GM23338 (cell line): ENCODE measurements around the gene NHERF1. TPM values are rescaled to one million over a fixed set of nuclear protein-coding genes. Genes with fewer than 3 reads are reported as not detected.

Source experiments
- ATAC-seq: fragments of 200-7000 bp; cut with Tn5 transposase; 3 replicates; pipeline ENCODE4 v1.9.1; 2020
- DNase-seq: peaks from one replicate; pipeline ENCODE4 v3.0.0-alpha.2; 2015; ENCODE audit warnings: low spot score
- H2AFZ ChIP-seq: fragments of 200-600 bp; sonication (generic); 2 replicates; pipeline ENCODE4 v1.8.0; 2016; ENCODE audit warnings: antibody characterized with exemption, mild to moderate bottlenecking, moderate library complexity
- H3F3A ChIP-seq: fragments of 200-600 bp; sonication (generic); replicated peaks from 2 replicates; pipeline ENCODE4 v1.8.0; 2017; ENCODE audit warnings: antibody characterized with exemption, mixed run types, low read depth
- H3K27ac ChIP-seq: fragments of 200-600 bp; sonication (generic); 2 replicates; pipeline ENCODE4 v1.6.1; 2016; ENCODE audit warnings: low read depth
- H3K27me3 ChIP-seq: fragments of 200-600 bp; sonication (generic); 2 replicates; pipeline ENCODE4 v1.8.0; 2016; ENCODE audit warnings: mild to moderate bottlenecking, mixed run types, moderate library complexity; ENCODE audit not compliant: insufficient read depth
- H3K36me3 ChIP-seq: fragments of 200-600 bp; sonication (generic); 2 replicates; pipeline ENCODE4 v1.8.0; 2016; ENCODE audit warnings: mild to moderate bottlenecking; ENCODE audit not compliant: insufficient read depth
- H3K4me1 ChIP-seq: fragments of 200-600 bp; sonication (generic); 2 replicates; pipeline ENCODE4 v1.8.0; 2016; ENCODE audit warnings: mild to moderate bottlenecking, moderate library complexity; ENCODE audit not compliant: insufficient read depth
- H3K4me2 ChIP-seq: fragments of 200-600 bp; sonication (generic); 2 replicates; pipeline ENCODE4 v1.7.1; 2017; ENCODE audit warnings: mixed run types
- H3K4me3 ChIP-seq: fragments of 200-600 bp; sonication (generic); 2 replicates; pipeline ENCODE4 v1.6.1; 2016; ENCODE audit warnings: mixed run types
- H3K79me2 ChIP-seq: fragments of 200-600 bp; sonication (generic); replicated peaks from 2 replicates; pipeline ENCODE4 v1.8.0; 2017; ENCODE audit warnings: mild to moderate bottlenecking; ENCODE audit not compliant: insufficient read depth
- H3K9me2 ChIP-seq: fragments of 200-600 bp; sonication (generic); 2 replicates; pipeline ENCODE4 v1.8.0; 2017; ENCODE audit not compliant: insufficient read depth
- H4K20me1 ChIP-seq: fragments of 200-600 bp; sonication (generic); replicated peaks from 2 replicates; pipeline ENCODE4 v1.8.0; 2017; ENCODE audit warnings: mild to moderate bottlenecking; ENCODE audit not compliant: insufficient read depth
- H3K27ac Mint-ChIP-seq: 2 replicates; pipeline ENCODE4 v1.8.0; 2020; ENCODE audit warnings: inconsistent platforms, mild to moderate bottlenecking, moderate library complexity, mixed read lengths
- H3K27me3 Mint-ChIP-seq: 3 replicates; pipeline ENCODE4 v1.8.0; 2022; ENCODE audit warnings: low read depth, mild to moderate bottlenecking, moderate library complexity, mixed read lengths, inconsistent platforms; ENCODE audit not compliant: insufficient read depth, poor library complexity
- H3K36me3 Mint-ChIP-seq: 3 replicates; pipeline ENCODE4 v1.8.0; 2021; ENCODE audit warnings: low read depth, mild to moderate bottlenecking, inconsistent platforms, moderate library complexity, mixed read lengths
- H3K4me1 Mint-ChIP-seq: 3 replicates; pipeline ENCODE4 v1.8.0; 2020; ENCODE audit warnings: mild to moderate bottlenecking, inconsistent platforms, mixed read lengths
- H3K4me3 Mint-ChIP-seq: 3 replicates; pipeline ENCODE4 v1.8.0; 2021; ENCODE audit warnings: moderate library complexity, mild to moderate bottlenecking, inconsistent platforms, mixed read lengths
- H3K9me3 Mint-ChIP-seq: 3 replicates; pipeline ENCODE4 v1.8.0; 2020; ENCODE audit warnings: moderate library complexity, mild to moderate bottlenecking, inconsistent platforms, mixed read lengths
- CREB1 ChIP-seq: fragments of 250-450 bp; sonication (Bioruptor Pico); IDR thresholded peaks from 2 replicates; pipeline ENCODE4 v1.5.0; 2020; ENCODE audit warnings: low read depth, mild to moderate bottlenecking, moderate library complexity
- EZH2 ChIP-seq: fragments of 200-600 bp; sonication (generic); IDR thresholded peaks from one replicate; pipeline ENCODE4 v1.8.0; 2017; ENCODE audit warnings: antibody characterized with exemption, mild to moderate bottlenecking, low read depth; ENCODE audit not compliant: unreplicated experiment
- NANOG ChIP-seq: IDR thresholded peaks from 2 replicates; pipeline ENCODE4 v1.6.1; 2016; ENCODE audit warnings: antibody characterized with exemption, borderline replicate concordance
- STAT1 ChIP-seq: IDR thresholded peaks from one replicate; pipeline ENCODE4 v1.6.1; 2016; ENCODE audit warnings: antibody characterized with exemption; ENCODE audit not compliant: unreplicated experiment
- ZNF114 ChIP-seq: fragments of 250-450 bp; sonication (Bioruptor Pico); IDR thresholded peaks from 2 replicates; pipeline ENCODE4 v1.5.0; 2020; ENCODE audit warnings: mild to moderate bottlenecking, moderate library complexity
- ZNF331 ChIP-seq: fragments of 250-450 bp; sonication (Bioruptor Pico); IDR thresholded peaks from 2 replicates; pipeline ENCODE4 v1.5.0; 2020; ENCODE audit warnings: low read depth, mild to moderate bottlenecking, moderate library complexity
- polyA plus RNA-seq: library from polyadenylated mRNA; unstranded; fragments of >200 nt; fragmentation: Nextera tagmentation; extraction: Ambion mirVana; gene quantifications from 2 replicates; pipeline ENCODE4 v1.2.1, GENCODE V29; 2016
- total RNA-seq: library from RNA; depleted of rRNA; stranded (reverse); fragments of >200 nt; shearing (Covaris generic); gene quantifications from 2 replicates; pipeline ENCODE4 v1.2.3, GENCODE V29; 2014
- TF ChIP-seq, protein P1 (sequence below): fragments of 250-450 bp; sonication (Bioruptor Pico); IDR thresholded peaks from 2 replicates; pipeline ENCODE4 v1.5.0; 2020; ENCODE audit warnings: mild to moderate bottlenecking, moderate library complexity
- TF ChIP-seq, protein P2 (sequence below): IDR thresholded peaks from 2 replicates; pipeline ENCODE4 v1.6.1; 2016; ENCODE audit warnings: antibody characterized with exemption

The NHERF1 gene
- total and polyA plus RNA-seq, 2 experiments from 2014 or later, result 48.8 to 100 TPM

DNA sequence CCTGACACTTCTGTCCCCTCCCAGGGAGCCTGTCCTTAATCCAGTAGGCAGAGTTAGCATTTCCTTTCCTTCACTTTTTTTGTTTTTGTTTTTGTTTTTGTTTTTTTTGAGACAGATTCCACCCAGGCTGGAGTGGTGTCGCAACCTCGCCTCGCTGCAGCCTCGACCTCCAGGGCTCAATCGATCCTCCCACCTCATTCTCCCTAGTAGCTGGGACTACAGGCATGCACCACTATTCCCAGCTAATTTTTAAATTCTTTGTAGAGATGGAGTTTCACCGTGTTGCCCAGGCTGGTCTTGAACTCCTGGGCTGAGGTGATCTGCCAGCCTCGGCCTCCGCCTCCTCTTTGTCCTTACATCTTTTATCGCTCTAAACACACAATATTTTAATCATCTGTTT is 4.0 kb downstream of the NHERF1 start:
- Histone ChIP-seq H3K9me2 (no peaks in the 10 kb centered on the region), H3K4me3 (no peak overlapping the region), H3K79me2 (peaks cover 84% of the 10 kb centered on the region), H3F3A (peaks cover 6% of the 10 kb centered on the region; the same call in 1 of the 2 replicates), H3K27ac (no peak overlapping the region), H3K4me2 (no peak overlapping the region), H4K20me1 (peaks cover 62% of the 10 kb centered on the region), H3K4me1 (peaks cover 30% of the 10 kb centered on the region), H3K27me3 (no peaks in the 10 kb centered on the region), H2AFZ (no peak overlapping the region), H3K36me3 (no peaks in the 10 kb centered on the region)
- Mint-ChIP-seq H3K36me3 (peaks cover 16% of the 10 kb centered on the region), H3K4me1 (peaks cover 44% of the 10 kb centered on the region), H3K9me3 (no peaks in the 10 kb centered on the region), H3K4me3 (no peak overlapping the region), H3K27me3 (peaks cover 21% of the 10 kb centered on the region), H3K27ac (0 out of 2 replicates have a peak overlapping the region, but pooled peaks have one; percentile 37)
- DNase-seq, result no peak
- ATAC-seq, result no peak
- no peak for TF ChIP-seq STAT1

DNA sequence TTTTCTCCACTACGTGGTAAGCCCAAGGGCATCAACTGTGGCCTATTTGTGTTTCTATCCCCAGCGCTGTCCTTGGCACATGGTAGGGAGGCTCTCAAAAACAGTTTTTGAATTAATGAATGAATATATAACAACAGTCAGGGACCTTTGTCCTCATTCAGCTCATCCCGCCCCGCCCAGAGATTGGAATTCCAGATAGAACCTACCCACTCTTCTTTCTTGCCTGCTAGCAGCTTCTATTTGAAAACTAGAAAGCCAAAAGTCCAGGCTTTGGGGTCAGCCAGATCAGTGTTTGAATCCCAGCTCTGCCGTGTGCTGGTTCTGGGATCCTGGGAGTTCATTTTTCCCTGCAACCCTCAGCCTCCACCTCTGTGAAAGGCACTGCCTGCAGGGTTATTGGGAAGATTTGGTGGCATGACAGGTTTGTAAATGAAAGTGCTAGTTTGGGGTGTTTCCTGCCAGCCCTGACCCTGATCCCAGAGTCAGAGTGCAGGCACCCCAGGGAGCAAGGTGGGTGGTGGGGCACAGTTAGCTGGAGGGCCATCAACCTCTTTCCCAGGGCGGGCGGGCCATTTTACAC is 4.5 kb downstream of the NHERF1 start:
- no peaks in the 10 kb centered on the region for H3K27me3 ChIP-seq
- no peak overlapping the region for H3K4me3 ChIP-seq
- H3F3A ChIP-seq, result 0 out of 2 replicates have a peak, but pooled peaks cover under 1% of the 10 kb centered on the region
- H3K36me3 Mint-ChIP-seq, result peaks cover 16% of the 10 kb centered on the region
- H3K27me3 Mint-ChIP-seq, result peaks cover 18% of the 10 kb centered on the region
- H3K36me3 ChIP-seq, result no peaks in the 10 kb centered on the region
- no peak overlapping the region for H3K4me3 Mint-ChIP-seq
- no peak for DNase-seq
- H3K27ac Mint-ChIP-seq, result no peak overlapping the region
- H3K27ac ChIP-seq, result no peak overlapping the region
- H3K4me2 ChIP-seq, result no peak overlapping the region
- no peaks in the 10 kb centered on the region for H3K9me2 ChIP-seq
- H3K79me2 ChIP-seq, result peaks cover 84% of the 10 kb centered on the region
- no peak overlapping the region for H2AFZ ChIP-seq
- no peak for TF ChIP-seq NANOG
- TF ChIP-seq EZH2, result no peak
- peaks cover 30% of the 10 kb centered on the region for H3K4me1 ChIP-seq
- no peak for ATAC-seq
- H3K4me1 Mint-ChIP-seq, result peaks cover 44% of the 10 kb centered on the region
- H4K20me1 ChIP-seq, result peaks cover 67% of the 10 kb centered on the region
- no peaks in the 10 kb centered on the region for H3K9me3 Mint-ChIP-seq

DNA sequence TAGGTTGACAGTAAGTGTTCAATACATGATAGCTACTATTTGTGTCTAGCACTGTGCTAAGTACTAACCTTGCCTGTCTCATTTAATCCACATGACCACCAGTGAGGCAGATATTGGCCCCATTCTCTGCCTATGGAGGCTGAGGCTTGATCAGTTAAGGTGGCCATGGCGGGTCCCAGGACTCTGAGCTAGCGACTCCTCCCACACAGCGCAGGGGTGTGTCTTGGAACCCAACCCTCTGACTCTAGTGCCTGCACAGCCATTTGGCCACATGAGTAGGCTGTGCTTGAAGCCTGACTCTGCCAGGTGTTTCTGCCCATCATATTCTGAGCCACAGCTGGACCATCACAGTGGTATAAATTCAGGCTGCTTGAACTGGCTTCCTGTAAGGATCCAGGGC is 6.4 kb downstream of the NHERF1 start:
- H3F3A ChIP-seq, result no peaks in the 10 kb centered on the region
- H3K27ac ChIP-seq, result no peak overlapping the region
- no peak overlapping the region for H3K4me3 Mint-ChIP-seq
- H3K9me3 Mint-ChIP-seq, result no peaks in the 10 kb centered on the region
- peaks cover 16% of the 10 kb centered on the region; the same call in 2 of the 3 replicates for H3K36me3 Mint-ChIP-seq
- H3K27me3 ChIP-seq, result no peaks in the 10 kb centered on the region
- H3K4me1 ChIP-seq, result peaks cover 43% of the 10 kb centered on the region
- no peaks in the 10 kb centered on the region for H3K9me2 ChIP-seq
- H3K4me3 ChIP-seq, result no peak overlapping the region
- 0 out of 2 replicates have a peak overlapping the region, but pooled peaks have one; percentile 59 for H3K27ac Mint-ChIP-seq
- peaks cover 18% of the 10 kb centered on the region for H3K27me3 Mint-ChIP-seq
- ATAC-seq (no peak), DNase-seq (no peak)
- peaks cover 59% of the 10 kb centered on the region for H3K4me1 Mint-ChIP-seq
- no peaks in the 10 kb centered on the region for H3K36me3 ChIP-seq
- H3K4me2 ChIP-seq, result no peak overlapping the region
- H2AFZ ChIP-seq, result no peak overlapping the region
- H4K20me1 ChIP-seq, result peaks cover 67% of the 10 kb centered on the region
- H3K79me2 ChIP-seq, result peaks cover 92% of the 10 kb centered on the region
- TF ChIP-seq, protein P1, sequence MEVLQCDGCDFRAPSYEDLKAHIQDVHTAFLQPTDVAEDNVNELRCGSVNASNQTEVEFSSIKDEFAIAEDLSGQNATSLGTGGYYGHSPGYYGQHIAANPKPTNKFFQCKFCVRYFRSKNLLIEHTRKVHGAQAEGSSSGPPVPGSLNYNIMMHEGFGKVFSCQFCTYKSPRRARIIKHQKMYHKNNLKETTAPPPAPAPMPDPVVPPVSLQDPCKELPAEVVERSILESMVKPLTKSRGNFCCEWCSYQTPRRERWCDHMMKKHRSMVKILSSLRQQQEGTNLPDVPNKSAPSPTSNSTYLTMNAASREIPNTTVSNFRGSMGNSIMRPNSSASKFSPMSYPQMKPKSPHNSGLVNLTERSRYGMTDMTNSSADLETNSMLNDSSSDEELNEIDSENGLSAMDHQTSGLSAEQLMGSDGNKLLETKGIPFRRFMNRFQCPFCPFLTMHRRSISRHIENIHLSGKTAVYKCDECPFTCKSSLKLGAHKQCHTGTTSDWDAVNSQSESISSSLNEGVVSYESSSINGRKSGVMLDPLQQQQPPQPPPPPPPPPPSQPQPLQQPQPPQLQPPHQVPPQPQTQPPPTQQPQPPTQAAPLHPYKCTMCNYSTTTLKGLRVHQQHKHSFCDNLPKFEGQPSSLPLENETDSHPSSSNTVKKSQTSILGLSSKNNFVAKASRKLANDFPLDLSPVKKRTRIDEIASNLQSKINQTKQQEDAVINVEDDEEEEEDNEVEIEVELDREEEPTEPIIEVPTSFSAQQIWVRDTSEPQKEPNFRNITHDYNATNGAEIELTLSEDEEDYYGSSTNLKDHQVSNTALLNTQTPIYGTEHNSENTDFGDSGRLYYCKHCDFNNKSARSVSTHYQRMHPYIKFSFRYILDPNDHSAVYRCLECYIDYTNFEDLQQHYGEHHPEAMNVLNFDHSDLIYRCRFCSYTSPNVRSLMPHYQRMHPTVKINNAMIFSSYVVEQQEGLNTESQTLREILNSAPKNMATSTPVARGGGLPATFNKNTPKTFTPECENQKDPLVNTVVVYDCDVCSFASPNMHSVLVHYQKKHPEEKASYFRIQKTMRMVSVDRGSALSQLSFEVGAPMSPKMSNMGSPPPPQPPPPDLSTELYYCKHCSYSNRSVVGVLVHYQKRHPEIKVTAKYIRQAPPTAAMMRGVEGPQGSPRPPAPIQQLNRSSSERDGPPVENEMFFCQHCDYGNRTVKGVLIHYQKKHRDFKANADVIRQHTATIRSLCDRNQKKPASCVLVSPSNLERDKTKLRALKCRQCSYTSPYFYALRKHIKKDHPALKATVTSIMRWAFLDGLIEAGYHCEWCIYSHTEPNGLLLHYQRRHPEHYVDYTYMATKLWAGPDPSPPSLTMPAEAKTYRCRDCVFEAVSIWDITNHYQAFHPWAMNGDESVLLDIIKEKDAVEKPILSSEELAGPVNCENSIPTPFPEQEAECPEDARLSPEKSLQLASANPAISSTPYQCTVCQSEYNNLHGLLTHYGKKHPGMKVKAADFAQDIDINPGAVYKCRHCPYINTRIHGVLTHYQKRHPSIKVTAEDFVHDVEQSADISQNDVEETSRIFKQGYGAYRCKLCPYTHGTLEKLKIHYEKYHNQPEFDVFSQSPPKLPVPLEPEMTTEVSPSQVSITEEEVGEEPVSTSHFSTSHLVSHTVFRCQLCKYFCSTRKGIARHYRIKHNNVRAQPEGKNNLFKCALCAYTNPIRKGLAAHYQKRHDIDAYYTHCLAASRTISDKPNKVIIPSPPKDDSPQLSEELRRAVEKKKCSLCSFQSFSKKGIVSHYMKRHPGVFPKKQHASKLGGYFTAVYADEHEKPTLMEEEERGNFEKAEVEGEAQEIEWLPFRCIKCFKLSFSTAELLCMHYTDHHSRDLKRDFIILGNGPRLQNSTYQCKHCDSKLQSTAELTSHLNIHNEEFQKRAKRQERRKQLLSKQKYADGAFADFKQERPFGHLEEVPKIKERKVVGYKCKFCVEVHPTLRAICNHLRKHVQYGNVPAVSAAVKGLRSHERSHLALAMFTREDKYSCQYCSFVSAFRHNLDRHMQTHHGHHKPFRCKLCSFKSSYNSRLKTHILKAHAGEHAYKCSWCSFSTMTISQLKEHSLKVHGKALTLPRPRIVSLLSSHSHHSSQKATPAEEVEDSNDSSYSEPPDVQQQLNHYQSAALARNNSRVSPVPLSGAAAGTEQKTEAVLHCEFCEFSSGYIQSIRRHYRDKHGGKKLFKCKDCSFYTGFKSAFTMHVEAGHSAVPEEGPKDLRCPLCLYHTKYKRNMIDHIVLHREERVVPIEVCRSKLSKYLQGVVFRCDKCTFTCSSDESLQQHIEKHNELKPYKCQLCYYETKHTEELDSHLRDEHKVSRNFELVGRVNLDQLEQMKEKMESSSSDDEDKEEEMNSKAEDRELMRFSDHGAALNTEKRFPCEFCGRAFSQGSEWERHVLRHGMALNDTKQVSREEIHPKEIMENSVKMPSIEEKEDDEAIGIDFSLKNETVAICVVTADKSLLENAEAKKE (CRISPR knock-in tag), result no peak
- TF ChIP-seq ZNF114 (no peak), STAT1 (no peak), ZNF331 (no peak), CREB1 (CRISPR knock-in tag) (no peak)
- TF ChIP-seq, protein P2, sequence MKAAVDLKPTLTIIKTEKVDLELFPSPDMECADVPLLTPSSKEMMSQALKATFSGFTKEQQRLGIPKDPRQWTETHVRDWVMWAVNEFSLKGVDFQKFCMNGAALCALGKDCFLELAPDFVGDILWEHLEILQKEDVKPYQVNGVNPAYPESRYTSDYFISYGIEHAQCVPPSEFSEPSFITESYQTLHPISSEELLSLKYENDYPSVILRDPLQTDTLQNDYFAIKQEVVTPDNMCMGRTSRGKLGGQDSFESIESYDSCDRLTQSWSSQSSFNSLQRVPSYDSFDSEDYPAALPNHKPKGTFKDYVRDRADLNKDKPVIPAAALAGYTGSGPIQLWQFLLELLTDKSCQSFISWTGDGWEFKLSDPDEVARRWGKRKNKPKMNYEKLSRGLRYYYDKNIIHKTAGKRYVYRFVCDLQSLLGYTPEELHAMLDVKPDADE, result no peak
